Measurements from ENCODE around the gene CCDC177. TPM values are rescaled to one million over a fixed set of nuclear protein-coding genes. Genes with fewer than 3 reads are reported as not detected.

Gene CCDC177
- total RNA-seq, 1 donor from 2014 or later, result not detected

DNA sequence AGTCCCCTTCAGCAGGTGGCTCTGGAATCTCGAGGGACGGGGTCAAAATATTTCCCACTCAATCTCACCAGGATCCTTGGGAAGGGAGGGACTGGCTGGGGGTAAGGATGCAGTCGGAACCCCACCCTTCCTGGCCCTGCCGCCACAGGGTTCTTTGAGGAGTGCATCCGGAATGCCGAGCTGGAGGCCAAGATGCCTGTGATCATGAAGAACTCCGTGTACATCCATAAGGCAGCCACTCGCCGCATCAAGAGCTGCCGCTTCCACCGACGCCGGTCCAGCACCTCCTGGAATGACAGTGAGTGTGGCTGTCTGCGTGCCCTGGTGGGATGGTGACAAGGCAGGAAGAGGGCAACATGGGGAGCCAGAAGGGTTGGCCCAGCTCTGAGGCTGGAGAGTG lies 47.0 kb downstream of the CCDC177 start:
- no peaks in the 10 kb centered on the region for H3K9me3 Mint-ChIP-seq
- no peak overlapping the region for H3K4me3 Mint-ChIP-seq
- intact Hi-C loops (cut with micrococcal nuclease), result no loop called here
- H3K4me1 Mint-ChIP-seq, result peaks cover 3% of the 10 kb centered on the region
- H3K36me3 Mint-ChIP-seq (ENCODE audit: low read depth), result no peaks in the 10 kb centered on the region
- DNase-seq, result no peak
- H3K27ac Mint-ChIP-seq, result no peak overlapping the region
- peaks cover 17% of the 10 kb centered on the region for H3K27me3 Mint-ChIP-seq

DNA sequence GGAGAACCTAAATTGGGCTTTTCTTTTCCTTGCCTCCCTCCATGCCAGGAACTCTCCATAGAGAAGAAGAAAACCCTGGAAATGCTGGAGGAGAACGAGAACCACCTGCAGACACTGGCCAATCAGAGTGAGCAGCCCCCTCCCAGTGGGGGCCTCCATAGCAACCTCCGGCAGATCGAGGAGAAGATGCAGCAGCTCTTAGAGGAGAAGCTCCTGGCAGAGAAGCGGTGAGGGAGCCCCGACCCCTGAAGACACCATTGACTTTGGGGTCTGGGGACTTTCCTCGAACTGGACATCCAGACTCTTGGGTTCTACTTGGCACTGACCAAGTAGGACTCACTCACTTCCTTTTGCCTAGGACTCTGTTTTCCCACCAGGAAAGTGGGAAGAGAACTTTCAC lies 48.8 kb downstream of the CCDC177 start:
- Mint-ChIP-seq H3K9me3 (no peaks in the 10 kb centered on the region), H3K27ac (no peak overlapping the region), H3K4me1 (no peaks in the 10 kb centered on the region), H3K4me3 (no peak overlapping the region), H3K36me3 (ENCODE audit: low read depth) (no peaks in the 10 kb centered on the region), H3K27me3 (peaks cover 5% of the 10 kb centered on the region)
- intact Hi-C loops (cut with micrococcal nuclease), result no loop called here
- no peak for DNase-seq

DNA sequence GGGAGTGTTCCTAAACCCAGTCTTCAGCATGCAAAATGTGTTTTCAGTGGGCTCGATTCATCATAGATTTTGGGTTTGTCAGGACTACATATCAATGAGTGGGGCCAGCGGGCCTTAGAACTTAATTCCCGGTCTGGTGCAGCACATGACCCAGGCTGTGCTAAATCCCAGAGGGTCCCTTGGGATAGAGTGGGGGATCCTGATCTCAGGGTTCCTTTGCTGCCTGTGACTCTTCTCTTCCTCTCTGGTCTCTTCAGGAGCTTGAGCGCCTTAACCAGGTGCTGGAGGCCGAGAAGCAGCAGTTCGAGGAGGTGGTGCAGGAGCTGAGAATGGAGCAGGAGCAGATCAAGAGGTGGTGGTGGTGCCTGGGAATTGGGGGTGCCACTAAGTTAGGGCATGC lies 52.6 kb downstream of the CCDC177 start:
- no peaks in the 10 kb centered on the region for H3K4me1 Mint-ChIP-seq
- no peaks in the 10 kb centered on the region for H3K36me3 Mint-ChIP-seq (ENCODE audit: low read depth)
- no peak overlapping the region for H3K4me3 Mint-ChIP-seq
- intact Hi-C loops (cut with micrococcal nuclease), result no loop called here
- no peak for DNase-seq
- no peaks in the 10 kb centered on the region for H3K9me3 Mint-ChIP-seq
- H3K27ac Mint-ChIP-seq, result no peak overlapping the region
- peaks cover 3% of the 10 kb centered on the region for H3K27me3 Mint-ChIP-seq

Other genes with a start within 250 kb of the CCDC177 start
- 434 and 441 TPM in 2 replicates for gene ERH, start 176.6 kb downstream of the CCDC177 start, total RNA-seq
- gene SLC39A9, start 176.2 kb downstream of the CCDC177 start, total RNA-seq, result 49.5 and 53.4 TPM in 2 replicates
- 0.12 TPM in 1 of 2 replicates, not detected in the other for gene PLEKHD1, start 90.1 kb downstream of the CCDC177 start, total RNA-seq
- 73.4 and 78.9 TPM in 2 replicates for gene SUSD6, start 36.7 kb upstream of the CCDC177 start, total RNA-seq
- 319 and 322 TPM in 2 replicates for gene SRSF5, start 192.3 kb upstream of the CCDC177 start, total RNA-seq
- not detected in 2 replicates for gene SLC10A1, start 222.4 kb upstream of the CCDC177 start, total RNA-seq

Measured in activated CD4-positive, alpha-beta T cell treated with anti-CD3 and anti-CD28 coated beads, Interleukin-2, amount 10 ng/mL, durations not matched to agents 24 days and 14 days (primary cell).